ENCODE measurements around the gene GLIS1.

GLIS1 gene

GRCh38 chr1:53690411-53690810 is 48.6 kb downstream of the GLIS1 start:
- no peak for DNase-seq

GRCh38 chr1:53689736-53690326 is 49.1 kb downstream of the GLIS1 start:
- DNase-seq, result no peak

- DNase-seq, result no peak
Observed at GRCh38 chr1:53689223-53689622, 49.7 kb downstream of the GLIS1 start.

GRCh38 chr1:53688381-53689102 is 50.4 kb downstream of the GLIS1 start:
- peak; percentile 5 for DNase-seq

- DNase-seq, result no peak
Observed at GRCh38 chr1:53687901-53688300, 51.1 kb downstream of the GLIS1 start.

GRCh38 chr1:53687426-53687825 is 51.5 kb downstream of the GLIS1 start:
- no peak for DNase-seq

- no peak for DNase-seq
Observed at GRCh38 chr1:53686965-53687267, 52.0 kb downstream of the GLIS1 start.

GRCh38 chr1:53686091-53686964 is 52.6 kb downstream of the GLIS1 start:
- DNase-seq, result no peak

GRCh38 chr1:53685272-53686051 is 53.5 kb downstream of the GLIS1 start:
- no peak for DNase-seq

GRCh38 chr1:53684741-53685140 is 54.2 kb downstream of the GLIS1 start:
- no peak for DNase-seq

GRCh38 chr1:53683986-53684740 is 54.8 kb downstream of the GLIS1 start:
- no peak for DNase-seq

- no peak for DNase-seq
Observed at GRCh38 chr1:53682881-53683280, 56.1 kb downstream of the GLIS1 start.

- DNase-seq, result peak; percentile 35
Observed at GRCh38 chr1:53681977-53682685, 56.8 kb downstream of the GLIS1 start.

- DNase-seq, result no peak
Observed at GRCh38 chr1:53681351-53681976, 57.5 kb downstream of the GLIS1 start.

GRCh38 chr1:53680868-53681267 is 58.1 kb downstream of the GLIS1 start:
- DNase-seq, result no peak

GRCh38 chr1:53678938-53679825 is 59.8 kb downstream of the GLIS1 start:
- no peak for DNase-seq

- no peak for DNase-seq
Observed at GRCh38 chr1:53678507-53678906, 60.5 kb downstream of the GLIS1 start.

GRCh38 chr1:53678046-53678445 is 60.9 kb downstream of the GLIS1 start:
- DNase-seq, result no peak

GRCh38 chr1:53677486-53677885 is 61.5 kb downstream of the GLIS1 start:
- DNase-seq, result no peak

- no peak for DNase-seq
Observed at GRCh38 chr1:53672785-53673184, 66.2 kb downstream of the GLIS1 start.

Data from activated CD4-positive, alpha-beta T cell treated with anti-CD3 and anti-CD28 coated beads, Interleukin-2, amount 50 U/mL, for 16 hours (primary cell).